ENCODE data around the gene TPP1.

TPP1 gene

GRCh38 chr11:6655020-6655789, 36.0 kb upstream of the TPP1 start:
- Mint-ChIP-seq H3K36me3 (ENCODE audit: insufficient read depth) (peaks cover 2% of the 10 kb centered on the region), H3K27me3 (no peaks in the 10 kb centered on the region), H3K27ac (ENCODE audit: low read depth) (no peak overlapping the region), H3K4me1 (no peaks in the 10 kb centered on the region), H3K4me3 (no peak overlapping the region), H3K9me3 (no peaks in the 10 kb centered on the region)
- ATAC-seq (replicated peaks; ENCODE audit: extremely low read depth, poor library complexity, severe bottlenecking) (peak; percentile 45), DNase-seq (ENCODE audit: low spot score in 2 of 2) (no peak)

GRCh38 chr11:6654281-6655019, 35.2 kb upstream of the TPP1 start:
- H3K9me3 Mint-ChIP-seq, result no peaks in the 10 kb centered on the region
- ATAC-seq (replicated peaks; ENCODE audit: extremely low read depth, poor library complexity, severe bottlenecking), result no peak
- no peak overlapping the region for H3K27ac Mint-ChIP-seq (ENCODE audit: low read depth)
- no peaks in the 10 kb centered on the region for H3K4me1 Mint-ChIP-seq
- peaks cover 2% of the 10 kb centered on the region for H3K36me3 Mint-ChIP-seq (ENCODE audit: insufficient read depth)
- H3K4me3 Mint-ChIP-seq, result no peak overlapping the region
- no peak for DNase-seq (ENCODE audit: low spot score in 2 of 2)
- no peaks in the 10 kb centered on the region for H3K27me3 Mint-ChIP-seq

- no peak for ATAC-seq (replicated peaks; ENCODE audit: extremely low read depth, poor library complexity, severe bottlenecking)
- no peaks in the 10 kb centered on the region for H3K27me3 Mint-ChIP-seq
- no peak for DNase-seq (ENCODE audit: low spot score in 2 of 2)
- peaks cover 2% of the 10 kb centered on the region for H3K36me3 Mint-ChIP-seq (ENCODE audit: insufficient read depth)
- no peak overlapping the region for H3K27ac Mint-ChIP-seq (ENCODE audit: low read depth)
- no peaks in the 10 kb centered on the region for H3K4me1 Mint-ChIP-seq
- H3K9me3 Mint-ChIP-seq, result no peaks in the 10 kb centered on the region
- no peak overlapping the region for H3K4me3 Mint-ChIP-seq
These were observed 34.4 kb upstream of the TPP1 start for GRCh38 chr11:6653656-6654055.

GRCh38 chr11:6653097-6653496, 33.9 kb upstream of the TPP1 start:
- DNase-seq (ENCODE audit: low spot score in 2 of 2), result no peak
- H3K9me3 Mint-ChIP-seq, result no peaks in the 10 kb centered on the region
- H3K27ac Mint-ChIP-seq (ENCODE audit: low read depth), result no peak overlapping the region
- peaks cover 2% of the 10 kb centered on the region for H3K36me3 Mint-ChIP-seq (ENCODE audit: insufficient read depth)
- no peaks in the 10 kb centered on the region for H3K27me3 Mint-ChIP-seq
- ATAC-seq (replicated peaks; ENCODE audit: extremely low read depth, poor library complexity, severe bottlenecking), result no peak
- H3K4me3 Mint-ChIP-seq, result no peak overlapping the region
- no peaks in the 10 kb centered on the region for H3K4me1 Mint-ChIP-seq

GRCh38 chr11:6652182-6652581, 33.0 kb upstream of the TPP1 start:
- H3K36me3 Mint-ChIP-seq (ENCODE audit: insufficient read depth), result peaks cover 2% of the 10 kb centered on the region
- no peaks in the 10 kb centered on the region for H3K27me3 Mint-ChIP-seq
- no peak overlapping the region for H3K27ac Mint-ChIP-seq (ENCODE audit: low read depth)
- DNase-seq (ENCODE audit: low spot score in 2 of 2) (no peak), ATAC-seq (replicated peaks; ENCODE audit: extremely low read depth, poor library complexity, severe bottlenecking) (no peak)
- no peaks in the 10 kb centered on the region for H3K4me1 Mint-ChIP-seq
- no peak overlapping the region for H3K4me3 Mint-ChIP-seq
- H3K9me3 Mint-ChIP-seq, result no peaks in the 10 kb centered on the region

- DNase-seq (ENCODE audit: low spot score in 2 of 2), result no peak
- H3K9me3 Mint-ChIP-seq, result no peaks in the 10 kb centered on the region
These were observed 31.8 kb upstream of the TPP1 start for GRCh38 chr11:6650980-6651379.

GRCh38 chr11:6650104-6650503, 30.9 kb upstream of the TPP1 start:
- no peak overlapping the region for H3K27ac Mint-ChIP-seq (ENCODE audit: low read depth)
- H3K36me3 Mint-ChIP-seq (ENCODE audit: insufficient read depth), result no peaks in the 10 kb centered on the region
- H3K4me1 Mint-ChIP-seq, result peaks cover 3% of the 10 kb centered on the region
- no peak for DNase-seq (ENCODE audit: low spot score in 2 of 2)
- ATAC-seq (replicated peaks; ENCODE audit: extremely low read depth, poor library complexity, severe bottlenecking), result no peak
- H3K27me3 Mint-ChIP-seq, result no peaks in the 10 kb centered on the region
- no peak overlapping the region for H3K4me3 Mint-ChIP-seq
- H3K9me3 Mint-ChIP-seq, result no peaks in the 10 kb centered on the region

More at GRCh38 chr11:6650980-6651379, 31.8 kb upstream of the TPP1 start:
- Mint-ChIP-seq H3K36me3 (ENCODE audit: insufficient read depth) (peaks cover 2% of the 10 kb centered on the region), H3K27ac (ENCODE audit: low read depth) (no peak overlapping the region), H3K4me3 (no peak overlapping the region), H3K4me1 (no peaks in the 10 kb centered on the region), H3K27me3 (no peaks in the 10 kb centered on the region)
- ATAC-seq (replicated peaks; ENCODE audit: extremely low read depth, poor library complexity, severe bottlenecking), result no peak

- Mint-ChIP-seq H3K4me3 (no peak overlapping the region), H3K9me3 (no peaks in the 10 kb centered on the region), H3K27ac (ENCODE audit: low read depth) (no peak overlapping the region), H3K4me1 (peaks cover 7% of the 10 kb centered on the region), H3K27me3 (no peaks in the 10 kb centered on the region), H3K36me3 (ENCODE audit: insufficient read depth) (no peaks in the 10 kb centered on the region)
- no peak for ATAC-seq (replicated peaks; ENCODE audit: extremely low read depth, poor library complexity, severe bottlenecking)
- no peak for DNase-seq (ENCODE audit: low spot score in 2 of 2)
These were observed 29.3 kb upstream of the TPP1 start for GRCh38 chr11:6648501-6648900.

- no peak for DNase-seq (ENCODE audit: low spot score in 2 of 2)
- Mint-ChIP-seq H3K27me3 (no peaks in the 10 kb centered on the region), H3K27ac (ENCODE audit: low read depth) (no peak overlapping the region), H3K36me3 (ENCODE audit: insufficient read depth) (no peaks in the 10 kb centered on the region), H3K4me1 (peaks cover 7% of the 10 kb centered on the region), H3K4me3 (no peak overlapping the region), H3K9me3 (no peaks in the 10 kb centered on the region)
- ATAC-seq (replicated peaks; ENCODE audit: extremely low read depth, poor library complexity, severe bottlenecking), result no peak
These were observed 28.6 kb upstream of the TPP1 start for GRCh38 chr11:6647836-6648235.

- DNase-seq (ENCODE audit: low spot score in 2 of 2) (no peak), ATAC-seq (replicated peaks; ENCODE audit: extremely low read depth, poor library complexity, severe bottlenecking) (peak; percentile 44)
- Mint-ChIP-seq H3K4me3 (no peak overlapping the region), H3K27ac (ENCODE audit: low read depth) (no peak overlapping the region), H3K4me1 (peaks cover 7% of the 10 kb centered on the region), H3K27me3 (no peaks in the 10 kb centered on the region), H3K9me3 (no peaks in the 10 kb centered on the region), H3K36me3 (ENCODE audit: insufficient read depth) (no peaks in the 10 kb centered on the region)
These were observed 27.9 kb upstream of the TPP1 start for GRCh38 chr11:6646918-6647679.

GRCh38 chr11:6646576-6646917, 27.3 kb upstream of the TPP1 start:
- no peak overlapping the region for H3K4me3 Mint-ChIP-seq
- DNase-seq (ENCODE audit: low spot score in 2 of 2) (no peak), ATAC-seq (replicated peaks; ENCODE audit: extremely low read depth, poor library complexity, severe bottlenecking) (no peak)
- no peak overlapping the region for H3K27ac Mint-ChIP-seq (ENCODE audit: low read depth)
- no peaks in the 10 kb centered on the region for H3K36me3 Mint-ChIP-seq (ENCODE audit: insufficient read depth)
- H3K4me1 Mint-ChIP-seq, result peaks cover 7% of the 10 kb centered on the region
- H3K9me3 Mint-ChIP-seq, result no peaks in the 10 kb centered on the region
- H3K27me3 Mint-ChIP-seq, result no peaks in the 10 kb centered on the region

GRCh38 chr11:6646071-6646470, 26.8 kb upstream of the TPP1 start:
- Mint-ChIP-seq H3K27ac (ENCODE audit: low read depth) (no peak overlapping the region), H3K36me3 (ENCODE audit: insufficient read depth) (no peaks in the 10 kb centered on the region), H3K27me3 (no peaks in the 10 kb centered on the region), H3K4me1 (peaks cover 7% of the 10 kb centered on the region), H3K9me3 (no peaks in the 10 kb centered on the region), H3K4me3 (no peak overlapping the region)
- no peak for DNase-seq (ENCODE audit: low spot score in 2 of 2)
- no peak for ATAC-seq (replicated peaks; ENCODE audit: extremely low read depth, poor library complexity, severe bottlenecking)

GRCh38 chr11:6642957-6643356, 23.7 kb upstream of the TPP1 start:
- H3K4me1 Mint-ChIP-seq, result peaks cover 7% of the 10 kb centered on the region
- ATAC-seq (replicated peaks; ENCODE audit: extremely low read depth, poor library complexity, severe bottlenecking) (no peak), DNase-seq (ENCODE audit: low spot score in 2 of 2) (no peak)
- H3K27ac Mint-ChIP-seq (ENCODE audit: low read depth), result no peak overlapping the region
- H3K4me3 Mint-ChIP-seq, result no peak overlapping the region
- no peaks in the 10 kb centered on the region for H3K9me3 Mint-ChIP-seq
- no peaks in the 10 kb centered on the region for H3K27me3 Mint-ChIP-seq
- H3K36me3 Mint-ChIP-seq (ENCODE audit: insufficient read depth), result no peaks in the 10 kb centered on the region
